KBM-7 (cell line): ENCODE measurements around the gene OR2D2.
"Not testable (repeated sequence)": the region's sequence is repeated elsewhere in the genome, so short reads cannot be mapped to it uniquely, and the experiment has no call there.

Experiments
- DNase-seq: peaks from one replicate; pipeline ENCODE4 v3.0.0-alpha.2; 2015
- in situ Hi-C: fragments of 300-500 bp; cut with MboI; formaldehyde crosslinking; loops from 2 replicates; pipeline ENCODE4 v1.14.3; 2020; ENCODE audit warnings: low sequenced_read_pairs, low pct_unique_long_range_greater_than_20kb, mixed read lengths

OR2D2 gene

GRCh38 chr11:6888830-6889229 is 3.5 kb downstream of the OR2D2 start:
- no peak for DNase-seq
- in situ Hi-C loops = no loop called here

DNA sequence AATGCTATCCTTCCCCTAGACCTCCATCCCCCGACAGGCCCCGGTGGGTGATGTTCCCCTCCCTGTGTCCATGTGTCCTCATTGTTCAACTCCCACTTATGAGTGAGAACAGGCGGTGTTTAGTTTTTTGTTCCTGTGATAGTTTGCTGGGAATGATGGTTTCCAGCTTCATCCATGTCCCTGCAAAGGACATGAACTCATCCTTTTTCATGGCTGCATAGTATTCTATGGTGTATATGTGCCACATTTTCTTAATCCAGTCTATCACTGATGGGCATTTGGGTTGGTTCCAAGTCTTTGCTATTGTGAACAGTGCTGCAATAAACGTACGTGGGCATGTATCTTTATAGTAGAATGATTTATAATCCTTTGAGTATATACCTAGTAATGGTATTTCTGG is 4.6 kb downstream of the OR2D2 start:
- in situ Hi-C loops, DNase-seq: not testable (repeated sequence)

DNA sequence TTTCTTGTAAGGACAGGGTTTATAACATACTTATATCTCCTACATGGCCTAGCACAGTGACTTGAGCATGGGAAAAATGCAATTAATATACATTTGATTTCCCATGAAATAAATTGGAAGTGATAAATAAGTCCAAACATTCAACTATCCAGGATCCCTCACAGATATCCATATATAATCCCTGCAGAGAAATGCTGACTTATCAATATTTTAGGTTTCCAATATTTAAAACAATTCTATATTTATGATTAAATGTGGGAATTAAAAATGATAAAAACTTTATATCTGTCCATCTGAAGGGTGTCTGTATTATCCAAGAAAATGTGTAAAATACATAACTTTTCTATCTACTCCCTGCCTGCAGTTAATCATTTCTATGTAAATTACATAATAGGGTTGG is 9.5 kb downstream of the OR2D2 start:
- in situ Hi-C loops = no loop called here
- DNase-seq = no peak

- in situ Hi-C loops = no loop called here
- no peak for DNase-seq
Measured at GRCh38 chr11:6876914-6877313, 15.4 kb downstream of the OR2D2 start.

- no peak for DNase-seq
- in situ Hi-C loops = no loop called here
Measured at GRCh38 chr11:6876325-6876724, 16.0 kb downstream of the OR2D2 start, which contains the start of gene OR10A4. Gene OR10A4, plus strand, starts transcription at chr11:6876625. Its CDS starts 23 bp downstream, at chr11:6876648.

- in situ Hi-C loops = no loop called here
- DNase-seq = no peak
Measured at GRCh38 chr11:6875761-6876160, 16.5 kb downstream of the OR2D2 start.

DNA sequence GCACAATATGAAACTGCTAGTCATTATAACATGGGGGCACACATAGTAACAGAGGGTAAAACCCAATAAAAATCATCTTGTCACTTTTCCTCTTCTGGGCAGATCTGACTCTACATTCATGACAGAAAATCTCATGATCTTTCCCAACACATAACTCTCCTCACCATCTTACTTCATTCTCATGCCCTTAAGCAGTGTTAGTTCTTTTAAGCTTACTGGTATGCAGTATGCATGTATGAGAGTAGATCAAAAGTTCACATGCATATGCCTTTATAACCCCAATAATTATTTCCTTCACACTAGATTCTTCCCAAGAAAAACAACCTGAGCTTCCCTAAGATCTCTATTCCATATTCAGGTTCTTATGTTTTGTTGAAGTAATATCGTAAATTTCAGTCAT is 21.0 kb downstream of the OR2D2 start:
- DNase-seq = no peak
- in situ Hi-C loops = no loop called here

- no peak for DNase-seq
- in situ Hi-C loops = no loop called here
Measured at GRCh38 chr11:6864438-6864837, 27.9 kb downstream of the OR2D2 start.

- in situ Hi-C loops = no loop called here
- DNase-seq = no peak
Measured at GRCh38 chr11:6862961-6863360, 29.3 kb downstream of the OR2D2 start, which contains the start of gene OR10A2. Gene OR10A2, plus strand, starts transcription at chr11:6863057. Its CDS starts 6,698 bp downstream, at chr11:6869755.

DNA sequence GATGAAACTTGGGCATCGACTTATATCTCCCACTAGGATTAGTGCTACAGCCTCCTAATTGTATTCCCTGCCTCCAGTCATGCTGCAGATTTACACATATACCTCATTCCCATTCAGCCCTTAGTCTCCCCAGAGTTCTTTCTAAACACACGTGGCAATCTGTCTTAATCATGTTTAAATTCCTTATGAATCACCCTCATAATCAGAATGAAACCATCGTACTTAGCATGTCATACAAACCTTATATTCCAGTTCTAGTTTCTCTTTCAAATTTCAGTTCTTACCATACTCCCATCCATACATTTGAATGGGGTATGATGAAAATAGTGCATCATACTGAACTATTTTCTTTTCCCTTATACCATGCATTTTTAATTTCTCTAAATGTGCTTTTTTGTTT is 35.4 kb downstream of the OR2D2 start:
- DNase-seq = no peak
- in situ Hi-C loops = no loop called here

- no peak for DNase-seq
- in situ Hi-C loops = no loop called here
Measured at GRCh38 chr11:6855971-6856541, 36.2 kb downstream of the OR2D2 start.

DNA sequence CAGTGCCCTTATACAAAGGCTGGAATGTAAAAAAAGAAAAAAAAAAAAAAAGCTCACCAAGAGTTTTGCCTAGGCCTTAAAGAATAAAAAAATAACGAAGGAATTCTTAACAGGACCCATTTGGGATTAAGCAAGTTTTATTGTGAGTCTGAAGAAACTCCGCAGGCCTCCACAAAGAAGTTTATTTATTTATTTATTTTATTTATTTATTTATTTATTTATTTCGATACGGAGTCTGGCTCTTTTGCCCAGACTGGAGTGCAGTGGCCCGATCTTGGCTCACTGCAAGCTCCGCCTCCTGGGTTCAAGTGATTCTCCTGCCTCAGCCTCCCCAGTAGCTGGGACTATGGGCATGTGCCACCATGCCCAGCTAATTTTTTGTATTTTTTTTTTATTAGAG is 37.5 kb downstream of the OR2D2 start:
- DNase-seq, in situ Hi-C loops: not testable (repeated sequence)

DNA sequence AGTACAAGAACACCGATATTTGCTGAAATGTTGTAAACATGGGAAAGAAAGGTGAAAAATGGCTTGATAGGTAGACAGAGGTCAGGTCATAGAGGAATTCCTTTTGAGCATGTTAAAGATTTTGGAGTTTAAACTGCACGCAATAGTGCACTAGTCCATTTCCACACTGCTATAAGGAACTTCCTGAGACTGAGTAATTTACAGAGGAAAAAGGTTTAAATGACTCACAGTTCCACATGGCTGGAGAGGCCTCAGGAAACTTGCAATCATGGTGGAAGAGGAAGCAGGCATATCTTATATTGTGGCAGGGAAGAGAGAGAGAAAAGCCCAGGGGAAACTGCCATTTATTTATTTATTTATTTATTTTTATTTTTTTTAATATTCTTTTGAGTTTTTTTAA is 41.8 kb downstream of the OR2D2 start:
- in situ Hi-C loops = no loop called here
- DNase-seq = no peak

DNA sequence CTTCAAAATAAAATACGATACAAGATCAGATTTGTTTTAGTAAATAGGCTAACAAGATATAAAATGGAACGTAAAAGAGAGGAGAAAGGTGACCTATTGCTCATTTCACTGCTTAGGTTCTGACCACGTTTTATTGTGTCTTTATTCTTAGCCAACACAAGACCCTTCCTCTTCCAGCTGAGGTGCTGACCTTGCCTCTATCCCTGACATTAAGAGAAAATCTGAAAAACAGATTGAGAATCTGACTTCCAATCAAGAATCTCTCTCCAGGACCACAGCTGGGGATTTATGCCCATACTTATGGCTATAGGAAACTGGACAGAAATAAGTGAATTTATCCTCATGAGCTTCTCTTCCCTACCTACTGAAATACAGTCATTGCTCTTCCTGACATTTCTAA is 46.9 kb downstream of the OR2D2 start, which contains the start of gene OR10A5:
OR10A5 (plus strand) TSS at position 301 of the 400 bp plus-strand sequence; CDS start at position 301, 0 bp downstream.
- in situ Hi-C loops = no loop called here
- DNase-seq = no peak

DNA sequence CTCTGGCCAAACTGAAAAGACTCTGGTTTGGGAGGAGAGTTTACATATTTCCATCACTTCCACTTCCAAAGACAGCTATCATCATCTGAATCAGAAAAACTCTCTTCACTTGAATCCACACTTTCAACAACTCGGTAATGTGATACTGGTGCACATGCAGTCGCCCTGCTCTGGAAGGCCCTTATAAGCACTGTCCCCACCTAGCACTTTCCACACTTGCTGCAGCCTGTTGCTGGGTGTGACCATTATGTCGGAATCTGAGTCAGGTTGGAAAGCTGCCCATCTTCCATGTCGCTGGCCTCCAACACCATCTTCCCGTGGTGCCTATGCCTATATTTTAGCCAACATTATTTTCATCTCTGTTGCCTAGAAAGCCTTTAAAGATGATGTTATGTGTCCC is 47.9 kb downstream of the OR2D2 start:
- in situ Hi-C loops = no loop called here
- DNase-seq = no peak

- no peak for DNase-seq
- in situ Hi-C loops = no loop called here
Measured at GRCh38 chr11:6843670-6844069, 48.6 kb downstream of the OR2D2 start.

- in situ Hi-C loops = no loop called here
- DNase-seq = no peak
Measured at GRCh38 chr11:6841694-6842093, 50.6 kb downstream of the OR2D2 start.
